Measurements from ENCODE around the gene TPX2. TPM values are rescaled to one million over a fixed set of nuclear protein-coding genes. Genes with fewer than 3 reads are reported as not detected.

Gene TPX2
- total and polyA plus RNA-seq, 2 donors from 2014 or later: 0.47 to 1.4 TPM

DNA sequence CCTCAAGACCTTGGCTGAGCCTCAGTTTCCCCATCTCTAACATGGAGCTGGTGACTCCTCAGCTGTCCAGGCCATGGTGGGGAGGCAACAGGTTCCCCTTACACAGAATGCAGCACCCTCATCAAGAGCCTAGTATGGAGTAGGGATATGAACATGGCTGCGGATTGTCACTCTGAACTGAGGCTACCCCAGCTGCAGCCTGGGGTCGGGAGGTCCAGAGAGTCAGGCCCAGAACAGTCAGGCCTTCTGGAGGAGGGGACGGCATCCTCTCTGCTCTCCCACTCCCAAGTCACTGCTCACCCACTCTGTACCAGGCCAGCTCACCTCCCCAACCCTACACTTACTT lies 107.7 kb downstream of the TPX2 start:
- no peaks in the 10 kb centered on the region for H3K9me3 ChIP-seq (ENCODE audit: control insufficient read depth in 2 of 3, insufficient read depth in 1 of 3, low read length in 3 of 3)
- H3K36me3 ChIP-seq (ENCODE audit: control insufficient read depth in 2 of 3, insufficient read depth in 3 of 3, low read length in 3 of 3): no peaks in the 10 kb centered on the region
- no peak for DNase-seq
- no peak for FAIRE-seq
- no peak overlapping the region for H3K4me3 ChIP-seq (ENCODE audit: low read length in 3 of 3)
- H3K27me3 ChIP-seq (ENCODE audit: control insufficient read depth, insufficient read depth, low read length): peaks cover 3% of the 10 kb centered on the region
- no peak overlapping the region for H3K9ac ChIP-seq (ENCODE audit: low read length in 3 of 3)
- intact Hi-C loops (cut with DNase I): no loop called here
- no peak overlapping the region for H3K27ac ChIP-seq (ENCODE audit: low read depth in 2 of 2, low read length in 2 of 2)
- TF ChIP-seq, protein P1, sequence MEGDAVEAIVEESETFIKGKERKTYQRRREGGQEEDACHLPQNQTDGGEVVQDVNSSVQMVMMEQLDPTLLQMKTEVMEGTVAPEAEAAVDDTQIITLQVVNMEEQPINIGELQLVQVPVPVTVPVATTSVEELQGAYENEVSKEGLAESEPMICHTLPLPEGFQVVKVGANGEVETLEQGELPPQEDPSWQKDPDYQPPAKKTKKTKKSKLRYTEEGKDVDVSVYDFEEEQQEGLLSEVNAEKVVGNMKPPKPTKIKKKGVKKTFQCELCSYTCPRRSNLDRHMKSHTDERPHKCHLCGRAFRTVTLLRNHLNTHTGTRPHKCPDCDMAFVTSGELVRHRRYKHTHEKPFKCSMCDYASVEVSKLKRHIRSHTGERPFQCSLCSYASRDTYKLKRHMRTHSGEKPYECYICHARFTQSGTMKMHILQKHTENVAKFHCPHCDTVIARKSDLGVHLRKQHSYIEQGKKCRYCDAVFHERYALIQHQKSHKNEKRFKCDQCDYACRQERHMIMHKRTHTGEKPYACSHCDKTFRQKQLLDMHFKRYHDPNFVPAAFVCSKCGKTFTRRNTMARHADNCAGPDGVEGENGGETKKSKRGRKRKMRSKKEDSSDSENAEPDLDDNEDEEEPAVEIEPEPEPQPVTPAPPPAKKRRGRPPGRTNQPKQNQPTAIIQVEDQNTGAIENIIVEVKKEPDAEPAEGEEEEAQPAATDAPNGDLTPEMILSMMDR (IDR thresholded peaks at IDR 0.05; ENCODE audit: borderline replicate concordance, extremely low read depth, insufficient read depth): no peak
- peaks cover 0 to 14% (median 6%) of the 10 kb centered on the region in 3 donors for H3K4me1 ChIP-seq (ENCODE audit: control insufficient read depth in 2 of 3, insufficient read depth in 2 of 3, low read depth in 1 of 3, low read length in 3 of 3)

DNA sequence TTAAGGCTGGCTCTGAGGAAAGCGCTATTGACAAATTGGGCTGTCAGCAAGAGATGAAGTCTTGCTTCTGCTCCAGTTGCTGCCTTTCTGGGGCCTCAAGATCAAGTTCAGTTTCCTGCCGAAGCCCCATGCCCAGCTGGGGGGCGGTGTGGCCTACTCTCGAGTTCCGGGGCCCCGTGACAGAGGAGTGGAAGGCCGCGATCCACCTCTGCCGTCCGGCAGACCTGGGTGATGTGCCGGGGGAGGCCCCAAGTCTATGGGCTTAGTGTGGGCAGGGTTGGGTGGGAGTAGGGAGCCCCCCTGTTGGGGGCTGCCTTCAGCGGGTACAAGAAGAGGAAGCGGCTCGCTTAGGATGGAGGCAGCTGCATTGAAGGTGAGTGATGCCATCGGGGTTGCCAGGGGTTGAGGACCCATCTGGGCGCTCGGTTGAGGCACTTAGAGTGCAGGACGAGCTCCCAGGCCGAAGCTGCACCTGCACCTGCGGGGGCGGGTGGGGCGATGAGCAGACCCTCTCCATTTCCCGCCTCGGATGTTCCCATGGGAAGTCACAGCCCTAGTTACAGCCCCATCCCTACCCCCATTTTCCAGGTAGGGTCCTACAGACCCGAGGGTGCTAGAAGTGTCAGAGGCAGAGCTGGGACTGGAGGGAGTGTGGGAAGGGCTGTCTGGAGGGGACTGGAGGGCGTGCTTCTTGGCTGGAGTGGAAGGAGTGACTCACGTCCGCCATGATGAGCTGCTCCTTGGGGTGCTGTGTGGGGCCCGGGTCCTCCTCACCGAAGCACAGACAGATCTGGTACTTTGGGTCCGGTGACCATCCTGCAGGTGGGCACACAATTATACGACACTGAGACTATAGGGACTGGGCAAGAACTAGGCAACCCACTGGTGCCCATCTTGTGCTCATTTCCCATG lies 109.3 kb downstream of the TPX2 start:
- Histone ChIP-seq H3K36me3 (ENCODE audit: control insufficient read depth in 2 of 3, insufficient read depth in 3 of 3, low read length in 3 of 3) (no peaks in the 10 kb centered on the region), H3K9ac (ENCODE audit: low read length in 3 of 3) (no peak overlapping the region), H3K4me3 (ENCODE audit: low read length in 3 of 3) (no peak overlapping the region), H3K4me1 (ENCODE audit: control insufficient read depth in 2 of 3, insufficient read depth in 2 of 3, low read depth in 1 of 3, low read length in 3 of 3) (peaks cover 0 to 6% (median 2%) of the 10 kb centered on the region in 3 donors), H3K9me3 (ENCODE audit: control insufficient read depth in 2 of 3, insufficient read depth in 1 of 3, low read length in 3 of 3) (no peaks in the 10 kb centered on the region), H3K27me3 (ENCODE audit: control insufficient read depth, insufficient read depth, low read length) (peaks cover 3% of the 10 kb centered on the region), H3K27ac (ENCODE audit: low read depth in 2 of 2, low read length in 2 of 2) (no peak overlapping the region)
- TF ChIP-seq, protein P1 (IDR thresholded peaks at IDR 0.05; ENCODE audit: borderline replicate concordance, extremely low read depth, insufficient read depth): no peak
- no peak for FAIRE-seq
- DNase-seq: no peak
- intact Hi-C loops (cut with DNase I): no loop called here

DNA sequence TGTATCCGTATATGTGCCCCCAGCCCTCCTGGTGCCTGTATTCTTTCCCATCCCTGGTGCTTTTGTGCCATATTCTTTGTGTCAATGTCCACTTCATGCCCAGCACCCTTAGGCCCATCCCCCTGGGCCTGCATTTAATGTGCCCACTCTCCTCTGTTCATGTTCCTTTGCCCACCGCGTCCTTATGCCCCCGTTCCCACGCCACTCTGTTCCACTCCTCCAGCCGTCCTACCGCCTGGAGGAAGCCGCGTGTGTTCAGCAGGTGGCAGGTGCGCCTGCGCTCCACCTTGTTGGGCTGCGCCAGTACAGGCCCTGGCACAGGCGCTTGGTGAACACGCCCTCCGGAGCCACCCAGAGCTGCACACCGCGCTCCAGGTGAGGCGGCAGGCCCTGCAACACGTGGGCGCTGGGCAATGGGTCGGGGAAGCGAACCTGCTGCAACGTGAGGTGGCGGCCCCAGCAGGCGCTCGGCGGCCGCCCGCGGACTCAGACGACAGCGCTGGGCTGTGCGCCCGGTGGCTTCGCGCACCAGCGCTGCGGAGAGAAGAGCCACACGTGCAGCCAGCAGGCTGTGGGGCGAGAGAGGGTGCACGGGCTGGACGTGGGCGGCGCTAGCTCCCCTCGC lies 110.3 kb downstream of the TPX2 start:
- intact Hi-C loops (cut with DNase I): no loop called here
- TF ChIP-seq, protein P1 (IDR thresholded peaks at IDR 0.05; ENCODE audit: borderline replicate concordance, extremely low read depth, insufficient read depth): no peak
- no peak overlapping the region for H3K9ac ChIP-seq (ENCODE audit: low read length in 3 of 3)

More for the DNA sequence above, 110.3 kb downstream of the TPX2 start:
- H3K36me3 ChIP-seq (ENCODE audit: control insufficient read depth in 2 of 3, insufficient read depth in 3 of 3, low read length in 3 of 3): no peaks in the 10 kb centered on the region
- peaks cover 3% of the 10 kb centered on the region for H3K27me3 ChIP-seq (ENCODE audit: control insufficient read depth, insufficient read depth, low read length)
- no peak overlapping the region for H3K27ac ChIP-seq (ENCODE audit: low read depth in 2 of 2, low read length in 2 of 2)
- H3K4me1 ChIP-seq (ENCODE audit: control insufficient read depth in 2 of 3, insufficient read depth in 2 of 3, low read depth in 1 of 3, low read length in 3 of 3): peaks cover 0 to 6% (median 0%) of the 10 kb centered on the region in 3 donors
- H3K4me3 ChIP-seq (ENCODE audit: low read length in 3 of 3): no peak overlapping the region
- FAIRE-seq: no peak
- no peaks in the 10 kb centered on the region for H3K9me3 ChIP-seq (ENCODE audit: control insufficient read depth in 2 of 3, insufficient read depth in 1 of 3, low read length in 3 of 3)
- peak in 1 of 5 donors; percentile 86 for DNase-seq

Other genes with a start within 250 kb of the TPX2 start
- gene HM13, start 224.8 kb upstream of the TPX2 start, total RNA-seq: 174 TPM
- gene HM13, start 224.8 kb upstream of the TPX2 start, polyA plus RNA-seq (ENCODE audit: insufficient read depth, low read depth, low replicate concordance): 154 TPM
- 189 TPM for gene ID1, start 134.0 kb upstream of the TPX2 start, total RNA-seq
- 293 TPM for gene ID1, start 134.0 kb upstream of the TPX2 start, polyA plus RNA-seq (ENCODE audit: insufficient read depth, low read depth, low replicate concordance)
- gene COX4I2, start 101.4 kb upstream of the TPX2 start, total RNA-seq: 1.3 TPM
- gene COX4I2, start 101.4 kb upstream of the TPX2 start, polyA plus RNA-seq (ENCODE audit: insufficient read depth, low read depth, low replicate concordance): 6.9 TPM
- gene BCL2L1, start 16.4 kb upstream of the TPX2 start, total RNA-seq: 139 TPM
- 132 TPM for gene BCL2L1, start 16.4 kb upstream of the TPX2 start, polyA plus RNA-seq (ENCODE audit: insufficient read depth, low read depth, low replicate concordance)
- gene MYLK2, start 80.1 kb downstream of the TPX2 start, total RNA-seq: not detected
- gene MYLK2, start 80.1 kb downstream of the TPX2 start, polyA plus RNA-seq (ENCODE audit: insufficient read depth, low read depth, low replicate concordance): not detected
- gene FOXS1, start 106.3 kb downstream of the TPX2 start, total RNA-seq: 2.1 TPM
- 9.8 TPM for gene FOXS1, start 106.3 kb downstream of the TPX2 start, polyA plus RNA-seq (ENCODE audit: insufficient read depth, low read depth, low replicate concordance)
- 13.2 TPM for gene DUSP15, start 131.2 kb downstream of the TPX2 start, total RNA-seq
- 143 TPM for gene DUSP15, start 131.2 kb downstream of the TPX2 start, polyA plus RNA-seq (ENCODE audit: insufficient read depth, low read depth, low replicate concordance)
- gene TTLL9, start 131.3 kb downstream of the TPX2 start, total RNA-seq: 1.9 TPM
- 0.82 TPM for gene TTLL9, start 131.3 kb downstream of the TPX2 start, polyA plus RNA-seq (ENCODE audit: insufficient read depth, low read depth, low replicate concordance)
- gene PDRG1, start 212.8 kb downstream of the TPX2 start, total RNA-seq: 10.4 TPM
- 22.5 TPM for gene PDRG1, start 212.8 kb downstream of the TPX2 start, polyA plus RNA-seq (ENCODE audit: insufficient read depth, low read depth, low replicate concordance)
- 0.06 TPM for gene XKR7, start 228.9 kb downstream of the TPX2 start, total RNA-seq
- not detected for gene XKR7, start 228.9 kb downstream of the TPX2 start, polyA plus RNA-seq (ENCODE audit: insufficient read depth, low read depth, low replicate concordance)

Data from kidney (tissue), 14 donors.